Sigmoid colon (tissue), 4 donors: ENCODE data around the gene KRTAP4-6.

Experiments used
- CTCF ChIP-seq, 4 experiments: fragments of 450-650 bp in 3 of 4; fragments of 200-600 bp in 1 of 4; IDR thresholded peaks; one replicate each; pipeline ENCODE4 v1.5.1; 2016 to 2019; ENCODE audit warnings: antibody characterized with exemption in 4 of 4, mild to moderate bottlenecking in 3 of 4, moderate library complexity in 2 of 4
- POLR2AphosphoS5 ChIP-seq, 4 donors: sonication (generic); formaldehyde crosslinking; IDR thresholded peaks; one replicate each; pipeline ENCODE4 v1.6.1; 2017; ENCODE audit warnings: antibody characterized with exemption in 4 of 4

- TF ChIP-seq CTCF (IDR thresholded peaks at IDR 0.05) (no peak), POLR2AphosphoS5 (IDR thresholded peaks at IDR 0.05) (no peak)
These were observed 11.2 kb upstream of the KRTAP4-6 start for GRCh38 chr17:41151525-41151924.
